SK-N-SH (cell line): ENCODE measurements around the gene HCN4. TPM values are rescaled to one million over a fixed set of nuclear protein-coding genes. Genes with fewer than 3 reads are reported as not detected.

Experiments used
- CTCF ChIA-PET: fragments of 300-600, 350-600 bp; formaldehyde crosslinking; extraction: SDS; loops from one replicate; lab custom pipeline; 2021; lab: Yijun Ruan, JAX
- POLR2A ChIA-PET: fragments of 350-600 bp; sonication (Branson Sonifier 250); formaldehyde crosslinking; extraction: SDS; loops from one replicate; lab custom pipeline; 2020; ENCODE audit warnings: antibody characterized with exemption, inconsistent platforms; lab: Yijun Ruan, JAX
- DNase-seq: peaks from one replicate; pipeline ENCODE4 v3.0.0; 2012
- H2AFZ ChIP-seq: fragments of 200-600 bp; sonication (generic); 2 replicates; pipeline ENCODE4 v1.8.1; 2016; ENCODE audit warnings: antibody characterized with exemption, mild to moderate bottlenecking, low read depth
- H3F3A ChIP-seq: fragments of 200-600 bp; sonication (generic); replicated peaks from 2 replicates; pipeline ENCODE3; 2016; ENCODE audit warnings: antibody characterized with exemption, mild to moderate bottlenecking; ENCODE audit not compliant: insufficient read depth
- H3K27ac ChIP-seq, 2 experiments: fragments of 200-500 bp in 1 of 2; fragments of 200-600 bp in 1 of 2; sonication (Bioruptor generic) in 1 of 2; sonication (generic), shearing (Covaris generic) in 1 of 2; 2 replicates each; pipeline versions ENCODE4 v1.5.1 to v1.6.1; 2014 to 2016; ENCODE audit warnings: low read depth in 2 of 2, inconsistent platforms in 1 of 2, low read length in 1 of 2, mild to moderate bottlenecking in 1 of 2, mixed read lengths in 1 of 2
- H3K27me3 ChIP-seq: fragments of 200-600 bp; sonication (generic), shearing (Covaris generic); 2 replicates; pipeline ENCODE4 v1.6.1; 2016; ENCODE audit warnings: mixed run types; ENCODE audit not compliant: insufficient read depth
- H3K36me3 ChIP-seq, 2 experiments: fragments of 200-500 bp in 1 of 2; fragments of 200-600 bp in 1 of 2; sonication (Bioruptor generic) in 1 of 2; sonication (generic) in 1 of 2; replicated peaks in 1 of 2; 2 replicates each; pipeline versions ENCODE3 to v1.5.1; 2014 to 2016; ENCODE audit warnings: low read length in 1 of 2, mild to moderate bottlenecking in 1 of 2; ENCODE audit not compliant: insufficient read depth in 2 of 2, control insufficient read depth in 1 of 2
- H3K4me1 ChIP-seq, 2 experiments: fragments of 200-500 bp in 1 of 2; fragments of 200-600 bp in 1 of 2; sonication (Bioruptor generic) in 1 of 2; sonication (generic), shearing (Covaris generic) in 1 of 2; 2 replicates each; pipeline versions ENCODE4 v1.5.1 to v1.6.1; 2014 to 2016; ENCODE audit warnings: low read depth in 1 of 2, low read length in 1 of 2, mixed run types in 1 of 2; ENCODE audit not compliant: insufficient read depth in 2 of 2, control insufficient read depth in 1 of 2
- H3K4me2 ChIP-seq: fragments of 200-600 bp; sonication (generic), shearing (Covaris generic); 2 replicates; pipeline ENCODE4 v1.6.1; 2017; ENCODE audit warnings: mixed run types
- H3K4me3 ChIP-seq, 2 experiments: fragments of 200-500 bp in 1 of 2; fragments of 200-600 bp in 1 of 2; sonication (Bioruptor generic) in 1 of 2; sonication (generic), shearing (Covaris generic) in 1 of 2; 2 replicates each; pipeline versions ENCODE4 v1.5.1 to v1.8.1; 2014 to 2016; ENCODE audit warnings: low read depth in 2 of 2, inconsistent platforms in 1 of 2, low read length in 1 of 2, mild to moderate bottlenecking in 1 of 2, mixed read lengths in 1 of 2, moderate library complexity in 1 of 2
- H3K79me2 ChIP-seq: fragments of 200-600 bp; sonication (generic); 2 replicates; pipeline ENCODE4 v1.8.1; 2017; ENCODE audit warnings: mild to moderate bottlenecking; ENCODE audit not compliant: insufficient read depth
- H3K9ac ChIP-seq: fragments of 200-600 bp; sonication (generic); 2 replicates; pipeline ENCODE4 v1.6.1; 2017; ENCODE audit warnings: mixed run types
- H3K9me2 ChIP-seq: fragments of 200-600 bp; sonication (generic); 2 replicates; pipeline ENCODE4 v1.6.1; 2017; ENCODE audit warnings: mixed run types
- H3K9me3 ChIP-seq: fragments of 200-600 bp; sonication (generic); 2 replicates; pipeline ENCODE4 v1.6.1; 2017; ENCODE audit warnings: mixed run types, mild to moderate bottlenecking, moderate library complexity
- H4K20me1 ChIP-seq: fragments of 200-600 bp; sonication (generic); 2 replicates; pipeline ENCODE4 v1.6.1; 2017; ENCODE audit warnings: mild to moderate bottlenecking, mixed run types; ENCODE audit not compliant: insufficient read depth
- CHD2 ChIP-seq: fragments of 150-350 bp; IDR thresholded peaks from 2 replicates; pipeline ENCODE4 v1.6.1; 2018; ENCODE audit warnings: low read length; ENCODE audit not compliant: partially characterized antibody
- CTCF ChIP-seq: fragments of 200-600 bp; sonication (generic); IDR thresholded peaks from 2 replicates; pipeline ENCODE4 v1.6.1; 2017; ENCODE audit warnings: antibody characterized with exemption, mild to moderate bottlenecking, moderate library complexity
- EP300 ChIP-seq, 2 experiments: IDR thresholded peaks; 2 replicates each; pipeline versions ENCODE4 v1.4.0 to v1.6.1; 2012; ENCODE audit warnings: borderline replicate concordance in 1 of 2, low read depth in 1 of 2, low read length in 1 of 2
- EZH2phosphoT487 ChIP-seq: fragments of 200-600 bp; sonication (generic); IDR thresholded peaks from 2 replicates; pipeline ENCODE4 v1.6.1; 2017; ENCODE audit warnings: low read depth, mixed run types, mild to moderate bottlenecking, antibody characterized with exemption, moderate library complexity, borderline replicate concordance
- FOSL2 ChIP-seq: IDR thresholded peaks from 2 replicates; pipeline ENCODE4 v1.4.0; 2012; ENCODE audit warnings: low read depth, mild to moderate bottlenecking, moderate library complexity, borderline replicate concordance
- FOXM1 ChIP-seq: IDR thresholded peaks from 2 replicates; pipeline ENCODE4 v1.4.0; 2012; ENCODE audit warnings: low read depth, mild to moderate bottlenecking
- GABPA ChIP-seq: IDR thresholded peaks from 2 replicates; pipeline ENCODE4 v1.4.0; 2012; ENCODE audit warnings: low read depth, mild to moderate bottlenecking
- MEF2A ChIP-seq: IDR thresholded peaks from 2 replicates; pipeline ENCODE4 v1.4.0; 2012; ENCODE audit warnings: low read depth, borderline replicate concordance
- PBX3 ChIP-seq: IDR thresholded peaks from 2 replicates; pipeline ENCODE4; 2012
- POLR2AphosphoS5 ChIP-seq: IDR thresholded peaks from 2 replicates; pipeline ENCODE4 v1.6.1; 2012; ENCODE audit warnings: low read depth, low read length
- RAD21 ChIP-seq: IDR thresholded peaks from 2 replicates; pipeline ENCODE4 v1.6.1; 2012; ENCODE audit warnings: mild to moderate bottlenecking, low read length
- RFX5 ChIP-seq: IDR thresholded peaks from 2 replicates; pipeline ENCODE4 v1.6.1; 2012; ENCODE audit warnings: mild to moderate bottlenecking, improper control_type of control experiment, low read length
- SMC3 ChIP-seq: IDR thresholded peaks from 2 replicates; pipeline ENCODE4 v1.6.1; 2012; ENCODE audit warnings: low read depth, low read length, improper control_type of control experiment
- TCF12 ChIP-seq: IDR thresholded peaks from 2 replicates; pipeline ENCODE4 v1.4.0; 2012
- TEAD4 ChIP-seq: IDR thresholded peaks from 2 replicates; pipeline ENCODE4 v1.4.0; 2012; ENCODE audit warnings: mild to moderate bottlenecking, borderline replicate concordance; ENCODE audit not compliant: insufficient read depth
- USF2 ChIP-seq: fragments of 150-350 bp; IDR thresholded peaks from 2 replicates; pipeline ENCODE4 v1.6.1; 2017; ENCODE audit warnings: antibody characterized with exemption, low read length, low read depth, borderline replicate concordance
- ZBTB33 ChIP-seq: IDR thresholded peaks from 2 replicates; pipeline ENCODE4 v1.4.0; 2012; ENCODE audit warnings: low read depth, borderline replicate concordance
- WGBS: methylation state at CpG from one replicate; pipeline ENCODE4 v1.1.6; 2017; ENCODE audit warnings: low lambda C conversion rate; 5-methylcytosine and 5-hydroxymethylcytosine counted together
- polyA plus RNA-seq, 3 experiments: library from polyadenylated mRNA; depleted of rRNA; stranded (reverse); fragments of >200 nt; gene quantifications; 2 replicates each; pipeline ENCODE4 v1.2.3, GENCODE V29; 2012

The HCN4 gene
- polyA plus RNA-seq, 1 of the 3 experiments (the other 2 are of a cell fraction), result not detected

- TF ChIP-seq USF2, result no peak
Observed at GRCh38 chr15:73295630-73296286, 73.0 kb downstream of the HCN4 start (continued).

GRCh38 chr15:73293773-73294172 lies 75.0 kb downstream of the HCN4 start:
- peaks cover 10 to 25% of the 10 kb centered on the region in 2 experiments for H3K36me3 ChIP-seq
- H3K9me2 ChIP-seq, result no peaks in the 10 kb centered on the region
- H4K20me1 ChIP-seq, result no peaks in the 10 kb centered on the region
- no peak overlapping the region for H3K4me2 ChIP-seq
- ChIA-PET POLR2A (no interaction called here), CTCF (no interaction called here)
- no peaks in the 10 kb centered on the region for H3K9me3 ChIP-seq
- DNase-seq, result no peak
- H3K4me3 ChIP-seq, result no peak overlapping the region
- H2AFZ ChIP-seq, result no peak overlapping the region
- WGBS, result 75% methylated on average over 4 of the region's 4 CpGs
- TF ChIP-seq MEF2A (no peak), EP300 (IDR thresholded peaks at IDR 0.05; ENCODE audit: borderline replicate concordance in 1 of 2, low read depth in 1 of 2, low read length in 1 of 2) (no peak), POLR2AphosphoS5 (no peak), RAD21 (no peak), CTCF (no peak), SMC3 (no peak), TCF12 (no peak), PBX3 (no peak)
- H3K9ac ChIP-seq, result no peak overlapping the region
- H3K4me1 ChIP-seq, result no peaks in the 10 kb centered on the region
- H3K79me2 ChIP-seq, result no peaks in the 10 kb centered on the region
- H3K27ac ChIP-seq, result no peak overlapping the region
- H3K27me3 ChIP-seq, result no peaks in the 10 kb centered on the region
- no peaks in the 10 kb centered on the region for H3F3A ChIP-seq

- H3K36me3 ChIP-seq, result peaks cover 15 to 33% of the 10 kb centered on the region in 2 experiments
- no peak overlapping the region for H3K4me3 ChIP-seq
- H2AFZ ChIP-seq, result no peak overlapping the region
- CTCF ChIA-PET, result interaction anchor here (0.8 to 8.9 kb wide), 4 partner anchors 14 to 344 kb away, joined by 3 to 72 read pairs (median 4); no protein-coding TSS in a partner anchor
- POLR2A ChIA-PET, result no interaction called here
- H3K27me3 ChIP-seq, result no peaks in the 10 kb centered on the region
- WGBS, result 94% methylated on average over 1 of the region's 1 CpG
- no peaks in the 10 kb centered on the region for H4K20me1 ChIP-seq
- no peaks in the 10 kb centered on the region for H3K79me2 ChIP-seq
- no peak overlapping the region for H3K9ac ChIP-seq
- no peak overlapping the region for H3K4me2 ChIP-seq
- no peak for DNase-seq
- H3F3A ChIP-seq, result no peaks in the 10 kb centered on the region
- H3K9me3 ChIP-seq, result no peaks in the 10 kb centered on the region
- no peak overlapping the region for H3K27ac ChIP-seq
- H3K4me1 ChIP-seq, result no peaks in the 10 kb centered on the region
- H3K9me2 ChIP-seq, result no peaks in the 10 kb centered on the region
- no peak for TF ChIP-seq GABPA
- no peak for TF ChIP-seq TCF12
- no peak for TF ChIP-seq ZBTB33
- no peak for TF ChIP-seq FOSL2
- TF ChIP-seq TEAD4, result no peak
- TF ChIP-seq RFX5, result no peak
- no peak for TF ChIP-seq FOXM1
- TF ChIP-seq EZH2phosphoT487, result no peak
- no peak for TF ChIP-seq CHD2
- no peak for TF ChIP-seq SMC3
Observed at GRCh38 chr15:73291441-73291840, 77.3 kb downstream of the HCN4 start.
